KMS-11 (cell line): ENCODE results near the gene HES2.

Source experiments
- H2AFZ ChIP-seq: fragments of 200-600 bp; sonication (generic); 2 replicates; pipeline ENCODE4 v1.6.1; 2016; ENCODE audit warnings: antibody characterized with exemption, mixed run types, low read depth
- H3K27ac ChIP-seq: fragments of 200-600 bp; sonication (generic); 2 replicates; pipeline ENCODE4 v1.6.1; 2016; ENCODE audit warnings: mild to moderate bottlenecking, mixed run types
- H3K27me3 ChIP-seq: fragments of 200-600 bp; sonication (generic); 2 replicates; pipeline ENCODE4 v1.6.1; 2017; ENCODE audit warnings: mild to moderate bottlenecking, low read depth, mixed run types, moderate library complexity; ENCODE audit not compliant: insufficient read depth
- H3K36me3 ChIP-seq: fragments of 200-600 bp; sonication (generic); 2 replicates; pipeline ENCODE4 v1.6.1; 2017; ENCODE audit warnings: mild to moderate bottlenecking, mixed run types; ENCODE audit not compliant: insufficient read depth
- H3K4me1 ChIP-seq: fragments of 200-600 bp; sonication (generic); 2 replicates; pipeline ENCODE4 v1.6.1; 2016; ENCODE audit warnings: mild to moderate bottlenecking, low read depth, mixed run types; ENCODE audit not compliant: poor library complexity, severe bottlenecking
- H3K4me2 ChIP-seq: fragments of 200-600 bp; sonication (generic); 2 replicates; pipeline ENCODE4 v1.7.0; 2016; ENCODE audit warnings: mild to moderate bottlenecking, mixed run types
- H3K4me3 ChIP-seq: fragments of 200-600 bp; sonication (generic); IDR thresholded peaks from 2 replicates; pipeline ENCODE4 v1.6.1; 2017; ENCODE audit warnings: low read depth, low read length, mixed read lengths; ENCODE audit not compliant: insufficient read depth
- H3K79me2 ChIP-seq: fragments of 200-600 bp; sonication (generic); 2 replicates; pipeline ENCODE4 v1.6.1; 2016; ENCODE audit warnings: low read depth, mixed run types; ENCODE audit not compliant: insufficient read depth
- H3K9ac ChIP-seq: fragments of 200-600 bp; sonication (generic); 2 replicates; pipeline ENCODE4 v1.6.1; 2016; ENCODE audit warnings: mild to moderate bottlenecking, mixed run types
- H4K20me1 ChIP-seq: fragments of 200-600 bp; sonication (generic); 2 replicates; pipeline ENCODE4 v1.6.1; 2016; ENCODE audit warnings: mild to moderate bottlenecking, mixed run types; ENCODE audit not compliant: insufficient read depth
- CTCF ChIP-seq: fragments of 200-600 bp; sonication (generic); conservative IDR thresholded peaks from 2 replicates; pipeline ENCODE4 v1.6.1; 2017; ENCODE audit warnings: low read depth, mild to moderate bottlenecking, antibody characterized with exemption, low read length, moderate library complexity, mixed read lengths

The HES2 gene

GRCh38 chr1:6421266-6421665, 1.5 kb upstream of the HES2 start:
- peaks cover 95% of the 10 kb centered on the region for H3K27me3 ChIP-seq
- H3K4me3 ChIP-seq, result no peak overlapping the region
- no peaks in the 10 kb centered on the region for H3K36me3 ChIP-seq
- H3K27ac ChIP-seq, result no peak overlapping the region
- no peak overlapping the region for H2AFZ ChIP-seq
- H3K9ac ChIP-seq, result no peak overlapping the region
- H4K20me1 ChIP-seq, result no peaks in the 10 kb centered on the region
- no peak overlapping the region for H3K4me2 ChIP-seq
- no peak for TF ChIP-seq CTCF
- no peaks in the 10 kb centered on the region for H3K79me2 ChIP-seq
- no peaks in the 10 kb centered on the region for H3K4me1 ChIP-seq

- no peaks in the 10 kb centered on the region for H3K4me1 ChIP-seq
- H4K20me1 ChIP-seq, result no peaks in the 10 kb centered on the region
- no peaks in the 10 kb centered on the region for H3K79me2 ChIP-seq
- no peak overlapping the region for H2AFZ ChIP-seq
- no peak for TF ChIP-seq CTCF
- no peak overlapping the region for H3K4me3 ChIP-seq
- H3K27ac ChIP-seq, result no peak overlapping the region
- peaks cover 95% of the 10 kb centered on the region for H3K27me3 ChIP-seq
- no peaks in the 10 kb centered on the region for H3K36me3 ChIP-seq
- no peak overlapping the region for H3K9ac ChIP-seq
- H3K4me2 ChIP-seq, result no peak overlapping the region
Observed at GRCh38 chr1:6420454-6421042, 829 bp upstream of the HES2 start.

- Histone ChIP-seq H3K4me2 (no peak overlapping the region), H4K20me1 (no peaks in the 10 kb centered on the region)
Observed at GRCh38 chr1:6419397-6419803, 319 bp downstream of the HES2 start.

GRCh38 chr1:6418668-6419396, 887 bp downstream of the HES2 start:
- Histone ChIP-seq H3K4me2 (no peak overlapping the region), H3K27me3 (peaks cover 86% of the 10 kb centered on the region), H3K9ac (no peak overlapping the region), H2AFZ (no peak overlapping the region), H3K27ac (no peak overlapping the region), H3K36me3 (no peaks in the 10 kb centered on the region), H3K79me2 (no peaks in the 10 kb centered on the region), H3K4me3 (no peak overlapping the region), H4K20me1 (no peaks in the 10 kb centered on the region), H3K4me1 (peaks cover 11% of the 10 kb centered on the region)
- TF ChIP-seq CTCF, result no peak

More at GRCh38 chr1:6419397-6419803, 319 bp downstream of the HES2 start:
- TF ChIP-seq CTCF, result no peak
- Histone ChIP-seq H2AFZ (no peak overlapping the region), H3K27me3 (peaks cover 92% of the 10 kb centered on the region), H3K79me2 (no peaks in the 10 kb centered on the region), H3K36me3 (no peaks in the 10 kb centered on the region), H3K4me1 (peaks cover 11% of the 10 kb centered on the region), H3K4me3 (no peak overlapping the region), H3K9ac (no peak overlapping the region), H3K27ac (no peak overlapping the region)
